ENCODE measurements around the gene ZFR.

GRCh38 chr5:32394981-32395380 is 49.6 kb downstream of the ZFR start:
- TF ChIP-seq CTCF (IDR thresholded peaks at IDR 0.05) (no peak), POLR2A (IDR thresholded peaks at IDR 0.05) (no peak)

All from lower leg skin (tissue), 3 donors.